ENCODE results near the gene MAGI1.
"Not testable (repeated sequence)": the region's sequence is repeated elsewhere in the genome, so short reads cannot be mapped to it uniquely, and the experiment has no call there.

The MAGI1 gene

DNA sequence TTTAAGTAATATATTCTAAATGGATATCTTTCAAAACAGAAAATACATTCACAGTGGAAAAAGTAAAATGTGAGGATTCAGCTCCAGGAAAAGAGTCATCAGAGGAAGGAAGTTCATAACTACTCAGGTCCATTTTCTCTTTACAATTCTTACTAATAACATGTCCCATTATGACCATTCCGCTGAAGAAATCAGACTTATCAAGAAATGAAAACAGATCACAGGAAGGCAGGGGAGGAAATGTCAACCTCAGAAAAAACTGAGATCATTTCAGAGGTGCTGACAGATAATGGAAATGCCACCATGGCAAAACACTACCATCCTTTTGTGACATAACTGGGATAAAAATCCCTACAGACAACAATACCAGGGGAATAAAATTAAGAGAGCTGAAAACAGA, 139.5 kb downstream of the MAGI1 start:
- no peak for DNase-seq

GRCh38 chr3:65897766-65898165, 141.0 kb downstream of the MAGI1 start:
- DNase-seq = no peak

- no peak for DNase-seq
Observed at GRCh38 chr3:65896321-65896720, 142.4 kb downstream of the MAGI1 start.

- no peak for DNase-seq
Observed at GRCh38 chr3:65894679-65895453, 143.9 kb downstream of the MAGI1 start.

DNA sequence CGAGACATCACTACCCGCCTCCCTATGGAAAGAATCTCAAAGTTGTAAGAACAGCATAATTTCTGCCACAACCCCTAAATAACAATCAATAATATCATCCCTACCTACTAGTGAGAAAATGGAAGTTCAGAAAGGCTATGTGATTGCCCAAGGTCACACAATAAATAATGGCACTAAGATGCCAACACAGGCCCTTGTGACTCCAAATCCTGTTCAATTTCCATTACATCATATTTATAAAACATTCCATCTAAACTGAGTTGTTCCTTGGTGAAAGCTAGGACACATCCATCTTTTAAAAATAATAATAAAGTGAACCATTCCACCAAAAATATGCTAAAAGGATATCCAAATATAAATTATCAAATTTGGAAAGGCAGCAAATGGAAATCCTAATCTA, 144.6 kb downstream of the MAGI1 start:
- DNase-seq = no peak

- no peak for DNase-seq
Observed at GRCh38 chr3:65893631-65894030, 145.1 kb downstream of the MAGI1 start.

- not testable (repeated sequence) for DNase-seq
Observed at GRCh38 chr3:65891477-65891876, 147.2 kb downstream of the MAGI1 start.

DNA sequence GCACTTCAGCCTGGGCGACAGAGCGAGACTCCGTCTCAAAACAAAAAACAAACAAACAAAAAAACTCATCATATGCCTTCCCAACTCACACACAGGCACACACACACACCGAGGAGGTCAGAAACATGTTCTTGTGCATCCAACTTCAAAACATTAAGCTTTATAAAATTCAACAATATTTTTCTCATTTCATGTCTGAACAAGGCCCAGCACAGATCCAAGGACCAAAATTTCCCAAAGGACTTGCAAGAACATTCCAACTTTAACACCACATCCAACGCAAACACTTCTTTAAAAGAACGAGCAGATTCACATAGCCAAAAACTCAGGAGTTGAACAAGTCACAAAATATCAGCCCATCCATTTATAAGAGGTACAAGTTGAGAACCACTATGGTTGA, 148.4 kb downstream of the MAGI1 start:
- no peak for DNase-seq

- DNase-seq = no peak
Observed at GRCh38 chr3:65889707-65890099, 149.0 kb downstream of the MAGI1 start.

- no peak for DNase-seq
Observed at GRCh38 chr3:65888980-65889706, 149.6 kb downstream of the MAGI1 start.

- no peak for DNase-seq
Observed at GRCh38 chr3:65888196-65888595, 150.5 kb downstream of the MAGI1 start.

DNA sequence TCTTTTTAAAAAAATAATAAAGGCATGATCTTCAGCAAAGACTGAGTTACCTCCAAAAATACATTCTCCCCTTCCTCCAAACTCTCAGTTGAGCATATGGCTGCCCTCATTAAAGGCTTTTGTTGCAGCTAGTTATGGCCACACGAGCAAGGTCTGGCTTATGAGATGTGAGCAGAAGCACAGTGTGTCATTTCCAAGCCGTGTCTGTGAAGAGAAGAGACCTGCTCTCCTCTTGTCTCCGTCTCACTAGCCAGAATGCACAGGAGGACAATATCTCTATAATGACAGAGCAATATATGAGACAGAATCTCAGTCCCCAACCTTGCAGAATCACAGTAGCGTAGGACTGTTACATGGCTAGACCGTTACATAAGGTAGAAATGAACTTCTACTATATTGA, 152.3 kb downstream of the MAGI1 start:
- no peak for DNase-seq

DNA sequence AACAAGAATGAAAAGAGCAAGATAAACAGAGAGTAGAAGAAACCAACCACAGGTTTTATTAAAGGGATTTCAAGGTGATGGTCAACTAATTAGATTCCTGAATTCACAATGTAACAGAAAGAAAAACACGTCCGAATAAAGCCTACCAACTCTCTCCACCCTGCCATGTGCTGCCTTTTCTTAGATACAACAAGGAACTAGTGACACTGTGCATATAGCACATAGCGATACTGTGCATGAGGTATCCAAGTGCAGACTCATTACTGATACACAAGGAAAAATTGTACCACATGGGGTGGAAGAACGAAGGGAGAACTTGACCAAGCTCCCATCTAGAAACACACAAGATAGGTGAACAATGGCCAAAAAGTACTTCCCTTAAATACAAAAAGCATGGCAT, 154.6 kb downstream of the MAGI1 start:
- no peak for DNase-seq

DNA sequence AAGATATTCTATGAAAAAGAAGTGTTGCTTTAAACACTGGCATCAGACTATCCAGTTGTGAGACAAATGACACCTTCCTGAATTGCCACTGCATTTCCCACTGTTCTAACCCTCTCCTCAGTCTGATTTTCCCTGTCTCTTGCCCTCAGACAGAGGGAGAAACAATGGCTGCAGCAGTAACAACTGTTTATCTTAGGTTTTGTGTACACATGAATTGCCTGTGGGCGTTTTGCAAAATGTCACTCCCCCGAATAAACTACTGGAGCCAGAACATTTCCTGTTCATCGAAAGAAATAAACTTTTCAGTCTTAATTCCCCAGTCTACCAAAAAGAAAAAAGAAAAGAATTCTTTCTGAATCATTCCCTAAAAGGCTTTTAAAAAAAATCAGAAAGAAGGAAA, 155.1 kb downstream of the MAGI1 start:
- DNase-seq = peak; percentile 80

- DNase-seq = no peak
Observed at GRCh38 chr3:65880350-65880749, 158.4 kb downstream of the MAGI1 start.

DNA sequence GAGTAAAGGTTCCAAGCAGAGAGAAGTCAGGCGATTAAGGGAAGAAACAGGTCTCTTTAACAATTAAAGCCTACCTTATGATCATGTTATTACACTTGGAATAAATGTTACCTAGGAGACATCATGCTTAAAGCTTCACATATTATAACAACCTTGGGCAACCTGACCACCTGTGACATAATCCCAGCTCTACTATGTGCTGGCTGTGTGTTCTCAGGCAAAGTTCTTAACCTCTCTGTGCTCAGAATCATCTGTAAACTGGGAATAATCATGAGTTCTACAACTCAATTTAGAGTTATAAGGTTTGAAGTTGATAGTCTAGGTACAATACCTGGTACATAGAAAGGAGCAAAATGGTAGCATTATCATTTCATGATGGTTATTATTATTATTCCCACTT, 159.3 kb downstream of the MAGI1 start:
- no peak for DNase-seq

- DNase-seq = peak; percentile 52
Observed at GRCh38 chr3:65878831-65879230, 159.9 kb downstream of the MAGI1 start.

DNA sequence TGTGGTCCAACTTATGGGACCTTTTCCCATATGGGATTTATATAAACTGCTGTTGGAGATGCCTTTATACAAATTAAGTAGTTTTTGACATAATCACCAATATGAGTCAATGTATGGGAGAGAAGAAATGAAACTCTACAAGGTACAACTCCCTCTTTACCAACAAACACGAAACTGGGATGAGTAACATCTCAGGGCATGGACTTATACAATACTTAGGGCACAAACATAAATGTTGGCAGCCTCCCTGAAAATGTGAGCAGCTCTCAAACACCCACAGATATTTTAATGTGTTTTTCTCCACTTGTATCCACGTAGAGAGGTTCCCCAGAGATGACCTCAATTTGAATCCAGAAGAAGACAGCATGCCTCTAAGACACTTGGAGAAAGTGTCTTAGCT, 161.6 kb downstream of the MAGI1 start:
- DNase-seq = no peak

GRCh38 chr3:65876028-65876420, 162.7 kb downstream of the MAGI1 start:
- no peak for DNase-seq

- DNase-seq = no peak
Observed at GRCh38 chr3:65875393-65876027, 163.2 kb downstream of the MAGI1 start.

GRCh38 chr3:65873869-65874268, 164.8 kb downstream of the MAGI1 start:
- DNase-seq = no peak

- DNase-seq = no peak
Observed at GRCh38 chr3:65873028-65873427, 165.7 kb downstream of the MAGI1 start.

- peak; percentile 86 for DNase-seq
Observed at GRCh38 chr3:65871305-65872141, 167.2 kb downstream of the MAGI1 start.

Measured in NCI-H345 (cell line).